SHP77 treated with DMSO at 0.1 percent for 48 hours (cell line): ENCODE results near the gene TOM1L2.
"Not testable (repeated sequence)": the region's sequence is repeated elsewhere in the genome, so short reads cannot be mapped to it uniquely, and the experiment has no call there.

Source experiments
- DNase-seq: peaks from one replicate; lab custom pipeline; 2025; lab: John Stamatoyannopoulos, UW

TOM1L2 gene

GRCh38 chr17:17819111-17819510, 153.1 kb downstream of the TOM1L2 start:
- no peak for DNase-seq

DNA sequence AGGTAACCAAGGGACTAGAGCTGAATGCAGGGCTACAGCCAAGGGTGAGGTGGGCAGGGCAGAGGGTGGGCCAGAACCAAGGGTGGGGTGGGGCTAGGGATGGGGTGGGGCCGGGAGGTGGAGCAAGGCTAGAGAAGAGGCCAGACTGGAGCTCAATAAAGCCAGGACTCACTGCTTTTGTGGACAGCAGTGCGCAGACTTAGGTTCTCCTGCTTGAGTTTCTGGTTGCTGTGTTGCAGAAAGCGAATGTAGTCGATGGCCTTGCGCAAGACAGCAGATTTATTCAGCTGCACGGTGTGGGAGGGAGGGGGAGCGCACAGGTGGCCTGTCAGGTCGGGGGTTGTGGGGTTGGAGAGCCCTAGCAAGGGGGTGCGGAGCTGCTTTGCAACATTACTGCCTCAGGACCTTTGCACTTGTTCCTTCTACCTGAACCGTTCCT, 154.1 kb downstream of the TOM1L2 start:
- no peak for DNase-seq

DNA sequence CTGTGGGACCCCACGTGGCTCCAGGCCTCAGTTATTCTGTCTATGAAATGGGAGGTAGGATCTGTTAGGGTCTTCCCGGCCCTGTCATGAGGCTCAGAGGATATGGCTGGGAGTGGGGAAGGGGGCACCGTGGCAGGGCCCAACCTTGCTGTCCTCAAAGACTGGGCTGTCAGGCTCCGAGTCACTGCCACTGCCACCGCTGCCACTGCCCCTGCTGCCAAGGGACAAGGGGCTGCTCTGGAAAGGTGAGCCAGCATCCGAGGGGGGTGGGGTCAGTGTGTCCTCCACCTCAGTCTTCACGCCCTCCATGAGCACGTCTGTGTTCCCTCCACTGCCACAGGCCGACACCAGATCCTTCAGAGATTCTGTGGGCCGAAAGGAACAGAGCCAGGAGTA, 154.7 kb downstream of the TOM1L2 start:
- DNase-seq, result no peak

DNA sequence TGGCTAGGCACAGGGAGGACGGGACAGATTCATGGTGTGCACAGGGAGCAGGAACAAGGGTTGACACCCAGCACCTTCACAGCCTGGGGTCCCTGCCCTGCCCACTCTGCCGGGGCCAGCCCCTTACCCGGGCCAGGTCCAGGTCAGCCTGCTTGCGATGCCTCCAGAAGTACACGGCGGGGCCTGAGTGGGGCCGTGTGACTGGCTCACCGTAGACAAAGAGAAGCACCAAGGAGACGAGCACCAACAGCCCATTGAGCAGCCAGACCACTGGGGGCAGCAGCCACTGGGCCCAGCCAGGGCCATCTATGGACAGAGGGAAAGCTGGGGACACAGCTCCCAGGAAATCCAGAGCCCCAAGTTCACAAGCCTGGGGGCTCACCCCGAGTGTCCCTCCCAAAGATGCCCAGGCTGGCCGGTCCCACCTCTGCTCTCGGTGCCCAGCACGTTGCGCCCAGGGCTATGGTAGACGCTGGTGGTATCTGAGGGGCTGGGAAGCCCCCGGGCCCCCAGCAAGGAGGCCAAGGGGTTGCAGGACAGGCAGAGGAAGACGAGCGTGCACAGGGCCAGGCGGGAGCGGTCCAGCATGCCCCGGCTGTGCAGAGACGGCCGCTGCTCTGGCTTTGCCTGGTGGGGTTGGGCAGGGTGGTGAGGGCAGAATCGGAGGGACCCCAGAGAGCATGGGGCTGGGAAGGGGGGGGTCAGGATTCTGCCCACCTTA, 155.2 kb downstream of the TOM1L2 start:
- no peak for DNase-seq

DNA sequence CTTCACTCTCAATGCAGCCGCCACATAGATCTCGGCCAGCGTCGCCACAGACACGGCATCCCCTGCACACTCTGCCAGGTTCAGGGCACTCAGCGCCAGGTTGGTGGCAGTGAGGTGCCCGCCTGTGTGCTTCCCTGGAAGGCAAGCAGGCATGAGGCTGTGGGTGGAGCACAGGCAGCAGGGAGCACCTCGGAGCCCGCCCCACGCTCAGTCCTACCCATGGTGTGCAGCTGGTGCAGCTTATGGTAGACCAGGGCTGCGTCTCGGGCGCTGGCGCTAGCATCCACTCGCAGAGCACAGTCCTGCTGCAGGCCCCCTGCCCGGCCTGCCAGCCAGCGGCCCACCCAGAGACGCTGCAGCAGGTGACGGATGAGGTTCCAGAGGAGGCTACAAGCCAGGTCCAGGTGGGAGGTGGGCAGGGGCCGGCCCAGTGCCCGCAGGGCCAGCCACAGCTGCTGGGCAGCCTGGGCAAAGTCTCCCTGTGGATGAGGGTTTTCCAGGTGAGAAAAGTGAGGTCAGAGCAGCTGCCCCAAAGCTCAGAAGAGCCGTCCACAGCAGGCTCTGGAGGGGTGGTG, 155.9 kb downstream of the TOM1L2 start:
- no peak for DNase-seq

DNA sequence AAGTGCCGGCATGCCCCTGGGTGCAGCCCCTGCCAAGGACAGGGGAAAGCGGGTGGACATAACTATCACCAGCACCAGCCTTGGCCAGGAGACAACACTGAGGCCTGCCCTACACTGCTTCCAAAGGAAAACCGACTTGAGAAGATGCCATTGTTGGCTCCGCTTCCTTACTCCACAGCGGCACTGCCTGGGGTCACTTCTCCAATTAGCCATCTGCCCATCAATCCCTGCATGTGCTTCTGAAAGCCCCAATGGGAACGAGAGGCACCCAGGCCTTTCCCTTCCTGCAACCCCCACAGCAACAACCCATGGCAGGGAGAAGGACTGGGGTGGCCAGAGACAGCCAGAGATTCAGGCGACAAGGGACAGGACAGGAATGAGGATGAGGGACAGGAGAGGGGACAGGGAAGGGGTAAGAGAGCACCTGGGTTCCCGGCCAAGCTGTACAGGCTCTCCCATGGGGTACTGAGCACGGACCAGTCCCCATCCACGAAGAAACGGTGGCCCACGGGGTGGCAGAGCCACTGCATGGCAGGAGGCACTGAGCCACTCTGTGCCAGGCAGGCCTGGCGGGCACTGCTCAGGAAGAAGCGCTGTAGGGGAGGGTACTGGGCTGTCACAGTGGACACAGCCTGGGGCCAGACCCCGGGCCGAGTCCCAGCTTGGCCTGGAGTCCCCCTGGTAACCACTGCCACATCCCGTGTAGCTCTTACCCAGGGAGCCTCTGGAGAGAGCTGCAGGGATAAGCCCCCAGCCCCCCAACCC, 156.6 kb downstream of the TOM1L2 start:
- no peak for DNase-seq

GRCh38 chr17:17815062-17815406, 157.2 kb downstream of the TOM1L2 start:
- no peak for DNase-seq

GRCh38 chr17:17814162-17815061, 157.8 kb downstream of the TOM1L2 start:
- DNase-seq, result no peak

- no peak for DNase-seq
These were observed 158.5 kb downstream of the TOM1L2 start for GRCh38 chr17:17813725-17814095.

GRCh38 chr17:17813055-17813724, 159.0 kb downstream of the TOM1L2 start:
- no peak for DNase-seq

DNA sequence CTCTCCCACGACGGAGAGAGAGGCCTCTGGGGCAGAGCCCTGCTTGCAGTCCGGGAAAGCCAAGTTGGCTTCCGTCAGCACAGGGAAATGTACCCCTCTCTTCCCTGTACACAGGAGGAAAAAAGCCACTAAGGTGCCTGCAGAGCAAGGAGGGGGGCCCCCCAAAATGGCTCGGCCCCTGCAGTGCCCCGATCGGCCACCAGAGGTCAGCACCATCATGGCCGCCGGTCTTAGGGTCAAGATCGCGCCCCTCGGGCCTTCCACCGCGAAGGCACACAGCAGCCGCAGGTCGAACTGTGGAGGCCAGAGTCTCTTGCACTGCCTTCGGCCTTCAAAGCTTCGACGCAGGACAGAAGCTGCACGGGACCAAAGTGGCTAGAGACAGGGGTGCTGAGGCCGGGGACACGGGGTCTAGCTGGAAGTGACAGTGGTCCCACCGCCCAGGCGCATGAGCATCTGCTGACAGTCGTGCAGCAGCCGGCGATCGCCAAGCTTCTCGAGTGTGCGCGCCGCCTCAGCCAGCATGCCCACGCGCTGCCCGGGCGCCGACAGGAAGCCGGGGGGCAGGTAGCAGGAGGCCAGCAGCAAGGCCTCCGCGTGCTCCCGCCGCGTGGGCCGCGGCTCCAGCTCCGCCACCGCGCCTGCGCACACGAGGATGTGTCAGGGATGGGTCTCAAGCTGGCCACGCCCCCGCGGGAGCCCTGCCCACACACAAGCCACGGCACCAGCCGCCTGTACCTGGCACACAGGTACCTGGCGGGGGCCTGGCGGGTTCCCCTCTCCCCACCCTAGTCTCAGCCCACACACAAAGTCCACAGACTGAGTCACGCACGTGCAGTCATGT, 159.8 kb downstream of the TOM1L2 start:
- DNase-seq, result peak; percentile 10

GRCh38 chr17:17811381-17812210, 160.6 kb downstream of the TOM1L2 start:
- no peak for DNase-seq

GRCh38 chr17:17810895-17811248, 161.3 kb downstream of the TOM1L2 start:
- no peak for DNase-seq

DNA sequence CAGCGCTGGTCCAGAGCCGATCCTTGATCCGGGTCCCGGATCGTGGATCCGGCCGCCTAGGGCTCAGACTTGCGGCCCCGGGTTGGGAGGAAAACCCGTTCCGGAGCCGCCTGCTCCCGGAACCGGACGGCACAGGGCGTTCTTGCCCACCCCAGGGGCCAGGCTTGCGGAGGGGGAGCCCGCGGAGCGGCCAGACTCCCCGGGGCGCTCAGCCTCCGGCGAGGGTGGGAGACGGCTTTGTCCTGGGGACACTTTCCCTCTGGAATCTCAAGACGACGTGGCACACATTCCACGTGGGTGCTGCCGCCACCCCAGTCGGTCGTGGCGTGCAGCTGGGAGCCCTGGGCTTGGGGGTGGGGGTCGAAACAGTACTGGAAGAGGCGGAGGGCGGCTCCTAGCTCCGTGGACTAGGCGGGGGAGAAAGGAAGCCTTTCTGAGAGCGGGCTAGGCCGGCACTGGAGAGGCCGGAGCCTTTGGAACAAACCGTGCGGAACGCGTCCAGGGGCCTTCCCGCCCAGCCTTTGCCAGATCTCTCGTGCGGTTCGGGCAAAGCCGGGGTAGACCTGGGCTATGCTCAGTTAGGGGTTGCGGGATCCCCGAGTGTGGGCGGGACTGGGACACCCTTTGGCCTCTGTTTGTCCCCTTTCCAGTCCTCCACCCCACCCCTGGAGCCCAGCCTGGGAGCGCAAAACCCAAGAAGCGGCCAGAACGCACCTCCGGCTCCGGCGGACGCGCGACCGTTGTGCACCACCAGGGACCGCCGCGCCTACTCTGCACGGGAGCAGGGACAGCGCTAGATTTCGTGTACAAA, 161.9 kb downstream of the TOM1L2 start:
- DNase-seq, result no peak

DNA sequence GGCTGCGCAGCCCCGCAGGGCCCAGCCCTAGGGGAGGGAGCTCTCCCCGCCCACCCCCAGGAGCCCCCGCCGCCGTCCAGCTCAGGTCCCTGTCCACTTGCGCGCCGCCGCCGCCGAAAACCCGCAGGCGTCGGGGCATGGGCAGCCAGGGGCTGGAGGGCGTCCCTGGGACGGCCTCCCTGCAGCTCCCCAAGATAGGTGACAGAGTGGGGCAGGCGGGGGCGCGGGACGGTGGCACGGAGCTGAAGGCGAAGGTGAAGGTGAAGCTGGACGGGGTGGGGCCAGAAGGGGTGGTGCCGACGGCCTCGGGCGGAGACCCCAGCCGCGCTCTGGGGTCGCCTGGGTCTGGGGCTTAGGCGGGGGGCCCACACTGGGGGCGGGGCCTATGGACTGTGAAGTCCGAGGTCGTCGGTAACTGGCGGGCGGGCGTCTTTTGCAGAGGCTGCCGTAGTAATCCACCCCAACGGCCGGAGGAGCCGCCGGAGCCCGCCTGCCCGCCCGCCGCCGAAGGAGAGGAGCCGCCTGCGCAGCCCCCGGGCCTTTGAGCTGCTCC, 162.6 kb downstream of the TOM1L2 start:
- DNase-seq, result no peak

DNA sequence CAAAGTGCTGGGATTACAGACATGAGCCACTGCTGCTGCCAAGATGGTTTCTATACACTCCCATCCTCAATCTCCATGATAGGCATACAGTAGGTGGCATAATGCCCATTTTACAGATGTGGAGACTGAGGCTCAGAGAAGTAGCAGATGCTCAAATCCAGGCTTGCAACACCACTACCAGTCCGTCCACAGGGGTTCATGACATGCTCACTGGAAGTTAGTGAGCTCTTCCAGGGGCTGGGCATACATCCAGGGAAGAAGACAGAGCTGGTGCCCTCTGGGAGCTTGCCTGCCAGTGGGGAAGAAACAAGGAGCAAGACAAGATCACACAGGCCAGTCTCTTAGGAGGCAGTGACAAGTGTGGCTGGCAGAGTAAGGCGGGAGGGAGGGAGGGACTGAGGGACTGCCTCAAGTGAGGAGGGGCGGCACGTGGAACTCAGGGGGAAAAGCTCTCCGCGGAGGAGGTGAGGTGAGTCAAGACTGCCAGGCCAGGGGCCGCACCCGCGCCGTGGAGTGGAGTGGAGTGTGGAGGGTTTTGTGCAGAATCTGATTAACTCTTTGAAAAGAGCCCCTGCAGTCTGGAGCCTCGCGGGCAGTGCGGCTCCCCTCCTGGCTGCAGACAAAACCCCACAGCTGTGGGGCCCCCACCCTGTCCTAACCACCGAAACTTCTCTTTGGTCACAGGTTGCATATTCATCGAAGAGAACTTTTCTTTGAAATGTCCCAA, 163.3 kb downstream of the TOM1L2 start:
- DNase-seq, result no peak

- DNase-seq, result not testable (repeated sequence)
These were observed 164.0 kb downstream of the TOM1L2 start for GRCh38 chr17:17808200-17808599.

DNA sequence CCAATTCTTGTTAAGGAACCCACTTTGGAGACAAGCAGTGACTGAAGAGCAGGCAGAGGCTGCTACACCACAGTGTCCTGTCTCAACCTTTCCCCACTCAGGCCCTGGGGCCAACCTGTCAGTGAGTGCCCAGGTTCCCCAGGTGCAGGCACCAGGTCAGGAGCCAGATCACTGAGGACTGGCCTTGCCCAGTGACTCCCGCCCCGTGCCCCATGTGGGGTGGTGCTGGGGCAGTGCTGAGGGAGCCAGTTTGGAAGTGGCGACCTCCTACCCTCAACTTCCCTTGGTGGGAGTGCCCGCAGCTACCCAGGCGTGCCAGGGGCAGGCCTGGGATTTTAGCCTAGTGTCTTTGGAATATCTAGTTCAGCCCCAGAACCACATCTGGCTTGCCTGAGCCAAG, 164.8 kb downstream of the TOM1L2 start:
- no peak for DNase-seq
